ENCODE data around the gene SCUBE2.

DNA sequence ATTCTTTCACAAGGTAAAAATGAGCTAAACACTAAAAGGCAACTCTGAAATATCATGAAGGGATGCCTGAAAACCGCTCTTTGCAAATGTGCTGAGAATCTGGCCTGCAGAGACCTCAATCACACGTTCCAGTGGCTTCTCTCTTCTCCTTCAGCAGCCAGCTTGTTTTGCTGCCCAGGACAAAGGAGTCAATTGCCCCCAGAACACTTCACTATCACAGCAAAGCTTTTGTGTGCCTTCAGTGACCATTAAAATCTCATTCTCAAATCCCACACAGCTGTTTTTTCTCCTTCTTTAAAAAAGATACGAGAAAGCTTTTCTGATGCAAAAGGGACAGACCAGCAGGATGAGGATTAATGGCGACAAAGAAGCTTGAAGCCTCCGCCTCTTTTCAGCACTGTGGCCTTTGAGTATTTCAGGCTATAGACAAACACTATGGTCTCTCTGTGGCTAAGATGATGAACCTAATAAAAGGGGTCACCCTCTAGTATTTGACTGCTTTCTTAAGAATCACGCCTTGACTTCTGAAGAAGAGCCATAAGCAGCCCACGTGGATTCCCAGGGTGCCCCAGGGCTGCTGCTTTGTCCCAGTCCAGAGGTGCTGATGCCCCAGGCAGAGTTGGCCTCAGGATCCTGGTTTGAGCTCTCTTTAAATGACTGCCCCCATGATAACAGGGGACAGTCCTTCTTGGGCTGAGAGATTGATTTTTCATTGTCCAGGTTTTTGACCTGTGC lies 54.2 kb downstream of the SCUBE2 start:
- no peak for TF ChIP-seq GATA3 (IDR thresholded peaks at IDR 0.05; ENCODE audit: low read depth, low read length)
- TF ChIP-seq GATA2 (IDR thresholded peaks at IDR 0.05; ENCODE audit: low read depth, low read length) = no peak

Measured in SH-SY5Y (cell line).